GM12891 (cell line): Measurements from ENCODE around the gene RAN.

ENCODE experiments used
- PAX5 ChIP-seq: IDR thresholded peaks from 2 replicates; pipeline ENCODE4 v1.6.1; 2011; ENCODE audit warnings: low read length, moderate library complexity, mild to moderate bottlenecking; ENCODE audit not compliant: insufficient read depth, severe bottlenecking
- POLR2A ChIP-seq: IDR thresholded peaks from 2 replicates; pipeline ENCODE4 v1.6.1; 2011; ENCODE audit warnings: low read depth, low read length, control low read depth
- POLR2AphosphoS5 ChIP-seq: IDR thresholded peaks from 2 replicates; pipeline ENCODE4 v1.6.1; 2011; ENCODE audit warnings: low read depth, low read length, control low read depth
- POU2F2 ChIP-seq: IDR thresholded peaks from 2 replicates; pipeline ENCODE4 v1.6.1; 2011; ENCODE audit warnings: low read depth, mild to moderate bottlenecking, control low read depth, low read length, moderate library complexity
- SPI1 ChIP-seq: IDR thresholded peaks from 2 replicates; pipeline ENCODE4 v1.6.1; 2011; ENCODE audit warnings: low read depth, low read length, control low read depth
- TAF1 ChIP-seq: IDR thresholded peaks from 2 replicates; pipeline ENCODE4 v1.6.1; 2011; ENCODE audit warnings: low read depth, low read length, control low read depth

DNA sequence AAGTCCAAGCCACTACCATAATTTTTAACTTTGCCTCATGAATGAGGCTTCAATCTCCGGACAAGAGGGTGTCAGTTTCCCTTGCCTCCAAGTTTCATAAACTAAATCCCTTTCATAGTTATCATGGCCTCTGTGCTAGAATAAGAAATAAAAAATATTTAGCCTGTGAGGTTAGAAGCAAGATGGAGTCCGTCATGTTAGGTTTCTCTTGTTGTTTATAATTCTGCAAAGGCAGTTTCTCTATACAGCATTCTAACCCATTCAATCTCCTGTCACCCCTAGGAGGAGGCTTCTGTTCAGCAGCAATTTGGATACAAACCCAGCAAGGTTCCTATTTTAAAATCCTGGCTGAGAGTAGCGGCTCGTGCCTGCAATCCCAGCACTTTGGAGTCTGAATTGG, 15.8 kb upstream of the RAN start:
- TF ChIP-seq POLR2A (no peak), POLR2AphosphoS5 (no peak), TAF1 (no peak), POU2F2 (no peak), SPI1 (no peak), PAX5 (no peak)
